ENCODE results near the gene TMEM182.
A peak's percentile ranks its signal among the peaks of the same experiment; 100 is the strongest.

TMEM182 gene

GRCh38 chr2:102815285-102815684, 53.5 kb downstream of the TMEM182 start:
- TF ChIP-seq, protein P1, sequence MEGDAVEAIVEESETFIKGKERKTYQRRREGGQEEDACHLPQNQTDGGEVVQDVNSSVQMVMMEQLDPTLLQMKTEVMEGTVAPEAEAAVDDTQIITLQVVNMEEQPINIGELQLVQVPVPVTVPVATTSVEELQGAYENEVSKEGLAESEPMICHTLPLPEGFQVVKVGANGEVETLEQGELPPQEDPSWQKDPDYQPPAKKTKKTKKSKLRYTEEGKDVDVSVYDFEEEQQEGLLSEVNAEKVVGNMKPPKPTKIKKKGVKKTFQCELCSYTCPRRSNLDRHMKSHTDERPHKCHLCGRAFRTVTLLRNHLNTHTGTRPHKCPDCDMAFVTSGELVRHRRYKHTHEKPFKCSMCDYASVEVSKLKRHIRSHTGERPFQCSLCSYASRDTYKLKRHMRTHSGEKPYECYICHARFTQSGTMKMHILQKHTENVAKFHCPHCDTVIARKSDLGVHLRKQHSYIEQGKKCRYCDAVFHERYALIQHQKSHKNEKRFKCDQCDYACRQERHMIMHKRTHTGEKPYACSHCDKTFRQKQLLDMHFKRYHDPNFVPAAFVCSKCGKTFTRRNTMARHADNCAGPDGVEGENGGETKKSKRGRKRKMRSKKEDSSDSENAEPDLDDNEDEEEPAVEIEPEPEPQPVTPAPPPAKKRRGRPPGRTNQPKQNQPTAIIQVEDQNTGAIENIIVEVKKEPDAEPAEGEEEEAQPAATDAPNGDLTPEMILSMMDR (conservative IDR thresholded peaks at IDR 0.05; ENCODE audit: low read depth, low read length), result no peak
- no peak overlapping the region for H3K4me3 ChIP-seq (ENCODE audit: low read length)
- DNase-seq (ENCODE audit: low read depth), result no peak

- H3K4me3 ChIP-seq (ENCODE audit: low read length), result no peak overlapping the region
- TF ChIP-seq, protein P1 (conservative IDR thresholded peaks at IDR 0.05; ENCODE audit: low read depth, low read length), result no peak
- DNase-seq (ENCODE audit: low read depth), result peak; percentile 39
These were observed 65.1 kb downstream of the TMEM182 start for GRCh38 chr2:102826904-102827303.

DNA sequence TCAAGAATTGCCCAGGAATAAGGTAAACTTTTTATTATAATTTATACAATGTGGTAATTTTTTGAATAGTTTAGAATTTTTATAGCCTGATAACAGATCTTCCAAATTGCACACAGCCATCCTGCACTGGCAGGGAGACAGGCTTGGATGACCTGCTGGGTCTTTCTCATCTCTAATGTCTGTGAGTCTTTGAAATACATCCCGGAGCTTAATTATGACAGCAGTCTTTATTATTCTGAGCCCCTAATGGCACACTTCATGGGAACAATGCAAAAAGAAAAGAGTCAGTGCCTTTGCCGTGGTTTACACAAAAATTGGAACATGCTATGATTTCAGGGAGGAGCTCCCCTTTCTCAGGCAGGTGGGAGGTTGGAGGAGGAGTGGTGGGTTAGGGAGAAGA, 71.0 kb downstream of the TMEM182 start:
- TF ChIP-seq, protein P1 (conservative IDR thresholded peaks at IDR 0.05; ENCODE audit: low read depth, low read length), result no peak
- no peak overlapping the region for H3K4me3 ChIP-seq (ENCODE audit: low read length)
- no peak for DNase-seq (ENCODE audit: low read depth)

- no peak overlapping the region for H3K4me3 ChIP-seq (ENCODE audit: low read length)
- TF ChIP-seq, protein P1 (conservative IDR thresholded peaks at IDR 0.05; ENCODE audit: low read depth, low read length), result no peak
- DNase-seq (ENCODE audit: low read depth), result no peak
These were observed 72.9 kb downstream of the TMEM182 start for GRCh38 chr2:102834523-102835273.

- DNase-seq (ENCODE audit: low read depth), result no peak
- TF ChIP-seq, protein P1 (conservative IDR thresholded peaks at IDR 0.05; ENCODE audit: low read depth, low read length), result no peak
- no peak overlapping the region for H3K4me3 ChIP-seq (ENCODE audit: low read length)
These were observed 75.9 kb downstream of the TMEM182 start for GRCh38 chr2:102837626-102838198.

- no peak for DNase-seq (ENCODE audit: low read depth)
- TF ChIP-seq, protein P1 (conservative IDR thresholded peaks at IDR 0.05; ENCODE audit: low read depth, low read length), result peak; percentile 79
- no peak overlapping the region for H3K4me3 ChIP-seq (ENCODE audit: low read length)
These were observed 78.0 kb downstream of the TMEM182 start for GRCh38 chr2:102839668-102840388.

Measured in retinal pigment epithelial cell (primary cell).